C4-2B (cell line): ENCODE results near the gene ATL3.

Experiments
- CTCF ChIP-seq: fragments of 450-650 bp; conservative IDR thresholded peaks from 2 replicates; pipeline ENCODE4 v1.5.1; 2017; ENCODE audit warnings: mild to moderate bottlenecking
- ZFX ChIP-seq: fragments of 450-650 bp; IDR thresholded peaks from 2 replicates; pipeline ENCODE4 v1.6.1; 2017

DNA sequence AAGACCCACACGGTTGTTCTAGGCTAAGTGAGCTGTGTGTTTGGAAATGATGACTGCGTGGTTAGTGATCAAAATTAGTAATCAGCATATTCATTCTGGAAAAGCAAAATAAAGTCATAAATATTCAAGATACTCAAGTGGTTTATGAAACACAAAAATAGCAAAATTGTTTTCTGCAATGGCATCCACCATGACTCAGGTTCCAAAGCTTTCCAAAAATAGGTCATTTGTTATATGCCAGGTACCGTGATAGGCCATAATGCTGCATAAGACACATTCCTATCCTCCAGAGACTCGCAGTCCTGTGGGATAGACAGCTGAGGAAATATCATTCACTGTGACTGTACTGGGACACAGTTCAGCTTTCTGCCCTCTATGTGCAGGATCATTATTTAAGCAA lies 2.4 kb upstream of the ATL3 start:
- no peak for TF ChIP-seq CTCF
- TF ChIP-seq ZFX: no peak
